K562 (cell line): ENCODE measurements around the gene CD68. TPM values are rescaled to one million over a fixed set of nuclear protein-coding genes. Genes with fewer than 3 reads are reported as not detected.

ENCODE experiments used
- BHLHE40 ChIP-seq: IDR thresholded peaks from 2 replicates; pipeline ENCODE4 v1.6.1; 2011; ENCODE audit warnings: low read length, improper control_type of control experiment
- DIDO1 ChIP-seq: fragments of 450-650 bp; IDR thresholded peaks from 2 replicates; pipeline ENCODE4 v1.6.1; 2016; ENCODE audit warnings: low read depth, missing biosample characterization, missing genetic modification characterization
- HMGN3 ChIP-seq: IDR thresholded peaks from 2 replicates; pipeline ENCODE4 v1.6.1; 2011; ENCODE audit warnings: borderline replicate concordance, low read depth, mild to moderate bottlenecking, mixed read lengths, low read length; ENCODE audit not compliant: insufficient read length; ENCODE audit errors: extremely low read depth
- MAZ ChIP-seq, 2 experiments: fragments of 450-650 bp in 1 of 2; sonication (generic) in 1 of 2; formaldehyde crosslinking; IDR thresholded peaks in 1 of 2; conservative IDR thresholded peaks in 1 of 2; 2 replicates each; pipeline versions ENCODE4 v1.4.0 to v1.5.0; 2020; ENCODE audit warnings: mild to moderate bottlenecking in 1 of 2, missing genetic modification reagents in 1 of 2
- ZBTB1 ChIP-seq: sonication (generic); formaldehyde crosslinking; IDR thresholded peaks from 2 replicates; pipeline ENCODE4 v1.8.1; 2023; ENCODE audit warnings: missing genetic modification reagents, low read depth, mild to moderate bottlenecking, borderline replicate concordance
- ZBTB17 ChIP-seq: fragments of 450-650 bp; formaldehyde crosslinking; IDR thresholded peaks from 2 replicates; pipeline ENCODE4 v1.4.0; 2020; ENCODE audit warnings: mild to moderate bottlenecking
- ZNF584 ChIP-seq: fragments of 200-800 bp; sonication (Bioruptor generic); IDR thresholded peaks from 2 replicates; pipeline ENCODE4 v1.6.1; 2016; ENCODE audit warnings: low read depth, mild to moderate bottlenecking, missing genetic modification characterization, missing compliant biosample characterization
- polyA plus RNA-seq, 8 experiments: library from polyadenylated mRNA; depleted of rRNA in 4 of 8; stranded (reverse) in 5 of 8; unstranded in 3 of 8; fragments of >200 nt; fragmentation: Nextera tagmentation in 2 of 8; fragmentation: Illumina TruSeq in 1 of 8; extraction: Ambion mirVana in 2 of 8; extraction: Trizol in 1 of 8; gene quantifications; 2 replicates each; pipeline versions ENCODE4 v1.2.1 to v1.2.3, GENCODE V29; 2011 to 2014; ENCODE audit warnings: inconsistent platforms in 1 of 8, missing spikeins in 1 of 8
- total RNA-seq, 7 experiments: library from RNA; depleted of rRNA in 6 of 7; stranded (reverse); fragments of >200 nt in 6 of 7; fragmentation: Illumina TruSeq in 2 of 7; extraction: Trizol in 2 of 7; gene quantifications; 2 replicates each; pipeline versions ENCODE4 v1.2.1 to v1.2.3, GENCODE V29; 2011 to 2021; ENCODE audit warnings: low replicate concordance in 1 of 7
- TF ChIP-seq, protein P1 (sequence below): fragments of 450-650 bp; IDR thresholded peaks from 2 replicates; pipeline ENCODE4 v1.6.1; 2016; ENCODE audit warnings: low read depth

The CD68 gene
- total and polyA plus RNA-seq, 9 of the 15 experiments (the other 6 are each of a cell fraction or from before 2014, with no cell fraction given), result 28.2 to 89.8 (median 37.7) TPM

DNA sequence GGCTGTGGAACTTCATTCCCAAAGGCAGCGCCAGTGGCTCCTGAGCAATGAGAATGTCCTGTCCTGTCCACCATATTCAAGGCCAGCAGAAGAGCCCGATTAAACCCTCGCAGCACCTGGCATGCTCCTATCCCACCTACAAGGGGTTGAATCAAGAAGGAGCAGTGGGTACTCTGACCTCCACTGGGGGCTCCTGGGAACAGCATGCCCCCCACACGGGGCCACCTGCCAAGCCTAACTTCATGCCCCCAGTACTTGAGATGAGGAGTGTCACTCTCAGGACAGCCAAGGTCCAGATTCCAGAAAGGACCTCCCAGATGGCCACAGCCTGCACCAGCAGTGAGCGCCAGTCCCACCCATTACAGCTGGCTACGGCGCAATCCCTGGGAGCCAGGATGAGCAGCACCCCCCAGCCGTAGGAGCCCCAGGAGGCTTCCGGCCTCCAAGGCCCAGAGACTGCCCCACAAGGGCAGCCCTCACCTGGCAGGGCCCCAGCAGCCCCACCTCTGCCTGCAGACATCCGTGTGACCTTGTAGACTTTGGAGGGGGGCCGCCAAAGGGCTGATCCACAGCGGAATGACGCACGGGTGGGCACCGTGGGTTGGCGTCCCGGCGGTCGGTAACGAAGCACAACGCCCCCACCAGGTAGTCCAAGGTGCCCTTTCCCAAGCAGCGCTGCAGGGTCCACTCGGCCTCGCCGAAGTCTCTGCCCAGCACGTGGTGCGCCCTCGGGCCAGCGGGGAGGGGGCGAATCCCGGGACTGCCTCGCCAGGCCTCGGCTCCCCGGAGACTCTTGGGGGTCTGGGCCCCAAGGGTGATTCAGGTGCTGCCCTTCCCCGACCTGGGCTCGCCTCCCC, 3.2 kb downstream of the CD68 start (continued):
- TF ChIP-seq HMGN3 (peak; percentile 39), DIDO1 (tag) (no peak), ZNF584 (0 out of 2 replicates have a peak, but pooled peaks have one; percentile 45), ZBTB1 (CRISPR knock-in tag) (0 out of 2 replicates have a peak, but pooled peaks have one; percentile 15), ZBTB17 (CRISPR knock-in tag) (peak; percentile 73), BHLHE40 (no peak), MAZ (CRISPR knock-in tag; conservative IDR thresholded peaks at IDR 0.05 in 1 of 2, IDR thresholded peaks at IDR 0.05 in 1 of 2) (peak in 1 of 2 experiments; percentile 48; a peak in 2 of 4 replicates)
- TF ChIP-seq, protein P1, sequence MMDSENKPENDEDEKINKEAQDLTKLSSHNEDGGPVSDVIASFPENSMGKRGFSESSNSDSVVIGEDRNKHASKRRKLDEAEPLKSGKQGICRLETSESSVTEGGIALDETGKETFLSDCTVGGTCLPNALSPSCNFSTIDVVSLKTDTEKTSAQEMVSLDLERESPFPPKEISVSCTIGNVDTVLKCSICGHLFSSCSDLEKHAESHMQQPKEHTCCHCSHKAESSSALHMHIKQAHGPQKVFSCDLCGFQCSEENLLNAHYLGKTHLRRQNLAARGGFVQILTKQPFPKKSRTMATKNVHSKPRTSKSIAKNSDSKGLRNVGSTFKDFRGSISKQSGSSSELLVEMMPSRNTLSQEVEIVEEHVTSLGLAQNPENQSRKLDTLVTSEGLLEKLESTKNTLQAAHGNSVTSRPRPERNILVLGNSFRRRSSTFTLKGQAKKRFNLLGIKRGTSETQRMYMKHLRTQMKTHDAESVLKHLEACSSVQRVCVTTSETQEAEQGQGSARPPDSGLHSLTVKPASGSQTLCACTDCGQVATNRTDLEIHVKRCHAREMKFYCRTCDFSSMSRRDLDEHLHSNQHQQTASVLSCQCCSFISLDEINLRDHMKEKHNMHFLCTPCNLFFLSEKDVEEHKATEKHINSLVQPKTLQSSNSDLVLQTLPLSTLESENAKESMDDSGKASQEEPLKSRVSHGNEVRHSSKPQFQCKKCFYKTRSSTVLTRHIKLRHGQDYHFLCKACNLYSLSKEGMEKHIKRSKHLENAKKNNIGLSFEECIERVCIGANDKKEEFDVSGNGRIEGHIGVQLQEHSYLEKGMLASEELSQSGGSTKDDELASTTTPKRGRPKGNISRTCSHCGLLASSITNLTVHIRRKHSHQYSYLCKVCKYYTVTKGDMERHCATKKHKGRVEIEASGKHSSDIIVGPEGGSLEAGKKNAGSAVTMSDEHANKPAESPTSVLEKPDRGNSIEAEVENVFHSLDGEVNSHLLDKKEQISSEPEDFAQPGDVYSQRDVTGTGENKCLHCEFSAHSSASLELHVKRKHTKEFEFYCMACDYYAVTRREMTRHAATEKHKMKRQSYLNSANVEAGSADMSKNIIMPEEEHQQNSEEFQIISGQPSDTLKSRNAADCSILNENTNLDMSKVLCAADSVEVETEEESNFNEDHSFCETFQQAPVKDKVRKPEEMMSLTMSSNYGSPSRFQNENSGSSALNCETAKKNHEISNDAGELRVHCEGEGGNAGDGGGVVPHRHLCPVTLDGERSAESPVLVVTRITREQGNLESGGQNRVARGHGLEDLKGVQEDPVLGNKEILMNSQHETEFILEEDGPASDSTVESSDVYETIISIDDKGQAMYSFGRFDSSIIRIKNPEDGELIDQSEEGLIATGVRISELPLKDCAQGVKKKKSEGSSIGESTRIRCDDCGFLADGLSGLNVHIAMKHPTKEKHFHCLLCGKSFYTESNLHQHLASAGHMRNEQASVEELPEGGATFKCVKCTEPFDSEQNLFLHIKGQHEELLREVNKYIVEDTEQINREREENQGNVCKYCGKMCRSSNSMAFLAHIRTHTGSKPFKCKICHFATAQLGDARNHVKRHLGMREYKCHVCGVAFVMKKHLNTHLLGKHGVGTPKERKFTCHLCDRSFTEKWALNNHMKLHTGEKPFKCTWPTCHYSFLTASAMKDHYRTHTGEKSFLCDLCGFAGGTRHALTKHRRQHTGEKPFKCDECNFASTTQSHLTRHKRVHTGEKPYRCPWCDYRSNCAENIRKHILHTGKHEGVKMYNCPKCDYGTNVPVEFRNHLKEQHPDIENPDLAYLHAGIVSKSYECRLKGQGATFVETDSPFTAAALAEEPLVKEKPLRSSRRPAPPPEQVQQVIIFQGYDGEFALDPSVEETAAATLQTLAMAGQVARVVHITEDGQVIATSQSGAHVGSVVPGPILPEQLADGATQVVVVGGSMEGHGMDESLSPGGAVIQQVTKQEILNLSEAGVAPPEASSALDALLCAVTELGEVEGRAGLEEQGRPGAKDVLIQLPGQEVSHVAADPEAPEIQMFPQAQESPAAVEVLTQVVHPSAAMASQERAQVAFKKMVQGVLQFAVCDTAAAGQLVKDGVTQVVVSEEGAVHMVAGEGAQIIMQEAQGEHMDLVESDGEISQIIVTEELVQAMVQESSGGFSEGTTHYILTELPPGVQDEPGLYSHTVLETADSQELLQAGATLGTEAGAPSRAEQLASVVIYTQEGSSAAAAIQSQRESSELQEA, result no peak
